HG02981 (cell line): ENCODE results near the gene PXK.
A peak's percentile ranks its signal among the peaks of the same experiment; 100 is the strongest.

Source experiments
- ATAC-seq: cut with Tn5 transposase; IDR thresholded peaks from one replicate; pipeline ENCODE4 v1.9.1; 2021; ENCODE audit warnings: mild to moderate bottlenecking, moderate library complexity; ENCODE audit not compliant: unreplicated experiment

The PXK gene

GRCh38 chr3:58346368-58346767 is 13.7 kb downstream of the PXK start:
- no peak for ATAC-seq

DNA sequence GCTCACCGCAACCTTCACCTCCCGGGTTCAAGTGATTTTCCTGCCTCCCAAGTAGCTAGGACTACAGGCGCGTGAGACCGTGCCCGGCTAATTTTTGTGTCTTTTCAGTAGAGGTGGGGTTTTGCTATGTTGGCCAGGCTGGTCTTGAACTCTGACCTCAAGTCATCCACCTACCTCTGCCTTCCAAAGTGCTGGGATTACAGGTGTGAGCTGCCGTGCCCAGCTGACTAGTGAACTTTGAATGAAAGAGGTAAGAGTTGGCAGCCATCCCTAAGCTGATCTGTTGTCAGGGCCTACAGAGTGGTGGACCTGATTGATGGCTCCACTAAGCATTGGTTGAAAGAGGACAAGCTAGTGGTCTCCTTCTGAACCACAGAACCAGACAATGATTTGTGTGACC is 15.3 kb downstream of the PXK start:
- no peak for ATAC-seq

DNA sequence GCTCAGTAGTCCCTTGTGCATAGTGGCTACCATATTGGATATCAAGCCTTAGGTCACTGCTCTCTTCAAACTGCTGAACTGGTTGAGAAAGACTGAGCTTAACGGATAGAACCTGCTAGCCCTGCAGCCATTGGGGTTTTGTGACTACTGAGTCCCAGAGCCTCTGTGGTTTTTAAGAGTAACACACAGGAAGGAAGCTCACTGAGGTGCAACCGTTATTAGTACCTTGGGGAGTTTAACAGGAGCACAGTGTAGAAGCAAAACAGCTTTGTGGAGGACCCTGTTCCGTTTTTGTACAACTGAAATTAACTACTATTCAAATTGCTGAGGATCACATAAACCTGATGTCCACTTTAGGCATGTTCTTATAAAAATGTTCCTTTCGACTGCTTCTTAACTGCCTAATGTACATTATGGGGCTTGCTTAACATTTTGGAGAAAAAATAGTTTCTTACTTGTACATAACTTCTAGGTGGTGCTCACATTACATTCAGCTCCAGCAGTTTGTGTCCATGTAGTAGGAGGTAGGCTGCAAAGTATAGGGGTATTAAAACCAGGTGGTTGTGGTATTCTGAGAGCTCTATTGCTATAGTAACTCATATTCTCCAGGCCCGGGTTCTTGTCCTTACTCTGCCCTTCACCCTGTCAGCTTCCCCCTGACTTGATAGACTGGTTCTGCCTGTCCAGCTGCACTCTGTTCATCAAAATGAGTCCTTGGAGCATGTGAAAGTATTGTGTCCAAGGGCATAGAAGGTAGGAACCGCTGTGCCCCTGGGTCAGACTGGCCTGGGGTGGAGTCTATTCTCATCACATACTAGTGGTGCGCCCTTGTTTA is 17.3 kb downstream of the PXK start:
- peak; percentile 87 for ATAC-seq

- ATAC-seq = peak; percentile 2
These were observed 17.9 kb downstream of the PXK start for GRCh38 chr3:58350627-58351013.

DNA sequence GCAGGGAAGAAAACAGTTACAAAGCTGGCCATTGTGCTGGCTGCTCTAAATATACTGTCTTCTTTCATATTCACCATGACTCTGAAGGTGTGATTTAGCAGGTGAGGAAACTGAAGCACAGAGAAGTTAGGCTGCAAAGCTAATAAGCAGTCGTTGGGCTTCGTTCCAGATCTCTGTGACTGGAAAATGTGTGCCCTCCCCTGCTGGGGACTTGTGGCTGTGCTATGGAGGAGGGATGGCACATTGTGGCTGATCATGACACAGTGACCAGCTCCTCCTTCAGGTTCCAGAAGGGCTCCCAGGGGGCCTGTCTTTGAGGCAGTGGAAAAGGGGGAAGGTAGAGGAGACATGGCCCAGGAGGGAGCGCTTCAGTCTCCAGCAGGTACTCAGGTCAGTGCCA is 19.2 kb downstream of the PXK start:
- ATAC-seq = no peak

- ATAC-seq = no peak
These were observed 19.9 kb downstream of the PXK start for GRCh38 chr3:58352626-58353025.

- ATAC-seq = no peak
These were observed 21.2 kb downstream of the PXK start for GRCh38 chr3:58353722-58354553.

GRCh38 chr3:58355179-58355578 is 22.5 kb downstream of the PXK start:
- no peak for ATAC-seq

DNA sequence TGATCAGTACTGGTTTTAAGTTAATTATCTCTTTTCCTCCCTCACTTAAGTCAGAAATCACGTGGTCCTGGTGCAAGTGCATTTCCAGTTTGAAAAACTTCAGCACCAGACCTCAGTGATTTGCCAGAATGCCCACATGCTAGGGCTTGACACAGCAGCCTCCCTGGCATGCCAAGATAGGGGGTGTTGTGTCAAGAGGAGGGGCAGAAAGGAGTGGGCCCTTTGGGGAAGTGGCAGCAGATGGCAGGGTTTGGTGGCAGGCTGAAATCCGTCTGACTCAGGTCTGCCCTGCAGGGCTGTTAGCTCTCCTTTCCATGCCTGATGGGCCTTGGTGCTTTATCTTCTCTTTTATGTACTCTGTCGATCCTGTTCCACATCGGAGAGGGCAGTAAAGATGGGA is 23.4 kb downstream of the PXK start:
- no peak for ATAC-seq

DNA sequence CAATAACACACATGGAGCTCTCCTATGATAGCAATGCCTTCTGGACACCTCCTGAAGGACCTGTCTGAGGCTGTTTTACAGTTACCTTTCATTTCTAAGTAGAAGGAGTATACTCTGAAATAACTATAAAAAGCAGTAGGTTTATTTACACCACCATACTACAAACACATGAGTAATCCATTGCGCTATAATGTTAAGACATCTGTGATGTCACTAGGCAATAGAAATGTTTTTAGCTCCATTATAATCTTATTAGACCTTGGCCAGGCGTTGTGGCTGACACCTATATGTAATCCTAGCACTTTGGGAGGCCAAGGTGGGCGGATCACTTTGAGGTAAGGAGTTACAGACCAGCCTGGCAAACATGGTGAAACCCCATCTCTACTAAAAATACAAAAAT is 24.7 kb downstream of the PXK start:
- no peak for ATAC-seq

- ATAC-seq = no peak
These were observed 25.4 kb downstream of the PXK start for GRCh38 chr3:58358092-58358491.

- no peak for ATAC-seq
These were observed 26.1 kb downstream of the PXK start for GRCh38 chr3:58358808-58359207.

- no peak for ATAC-seq
These were observed 26.9 kb downstream of the PXK start for GRCh38 chr3:58359621-58360020.

- no peak for ATAC-seq
These were observed 29.2 kb downstream of the PXK start for GRCh38 chr3:58361866-58362265.

GRCh38 chr3:58366699-58367098 is 34.0 kb downstream of the PXK start:
- no peak for ATAC-seq

DNA sequence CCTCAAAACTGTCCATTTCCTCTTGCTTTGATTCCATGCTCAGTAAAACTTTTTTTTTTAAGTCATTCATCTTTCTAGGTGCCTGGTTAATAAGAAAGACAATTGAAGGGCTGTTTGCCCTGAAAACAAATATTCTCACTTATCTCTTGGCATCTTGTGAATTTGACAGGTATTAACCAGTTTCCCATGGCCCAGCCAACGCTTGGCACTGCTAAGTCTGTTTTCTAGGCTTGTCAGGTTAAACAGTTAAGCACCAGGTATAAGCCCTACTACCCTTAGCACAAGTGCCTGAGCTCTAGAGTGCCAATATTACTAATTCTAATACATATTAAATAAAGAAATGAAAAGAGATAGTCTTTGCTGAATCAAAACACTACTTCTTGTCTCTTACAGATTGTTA is 36.3 kb downstream of the PXK start:
- no peak for ATAC-seq

DNA sequence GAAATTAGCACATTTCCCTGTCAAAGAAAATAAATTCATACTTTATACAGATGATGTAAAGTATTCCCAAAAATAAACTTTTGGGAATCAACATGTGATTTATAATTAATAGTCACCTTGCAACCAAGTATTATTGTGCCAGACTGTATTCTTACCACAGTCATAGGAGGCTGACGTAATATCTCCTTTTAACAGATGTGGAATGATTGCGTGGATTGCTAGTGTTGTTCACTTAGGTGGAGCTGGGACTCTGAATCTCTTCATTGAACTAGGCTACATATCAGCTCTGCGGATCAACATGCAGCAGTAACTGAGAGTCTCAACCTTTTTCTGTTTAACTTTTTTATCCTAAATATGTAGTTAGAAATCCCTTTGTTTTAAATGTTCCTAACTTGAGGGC is 37.2 kb downstream of the PXK start:
- no peak for ATAC-seq

DNA sequence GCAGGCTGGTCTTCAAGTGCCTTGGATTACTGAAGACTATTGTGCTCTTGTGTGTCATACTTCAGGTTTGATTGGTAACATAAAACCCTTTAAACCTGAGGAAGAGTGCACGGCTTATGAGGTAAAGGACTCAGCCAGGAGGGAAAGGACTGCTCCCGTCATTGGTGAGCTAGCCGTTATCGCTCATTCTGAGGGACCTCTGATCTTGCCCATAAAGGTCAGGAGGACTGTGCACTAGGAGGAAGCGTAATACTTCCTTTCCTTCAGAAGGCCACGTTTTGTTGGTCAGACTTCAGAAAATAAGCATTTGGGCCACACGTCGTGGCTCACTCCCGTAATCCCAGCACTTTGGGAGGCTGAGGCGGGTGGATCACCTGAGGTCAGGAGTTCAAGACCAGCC is 37.7 kb downstream of the PXK start:
- ATAC-seq = no peak

DNA sequence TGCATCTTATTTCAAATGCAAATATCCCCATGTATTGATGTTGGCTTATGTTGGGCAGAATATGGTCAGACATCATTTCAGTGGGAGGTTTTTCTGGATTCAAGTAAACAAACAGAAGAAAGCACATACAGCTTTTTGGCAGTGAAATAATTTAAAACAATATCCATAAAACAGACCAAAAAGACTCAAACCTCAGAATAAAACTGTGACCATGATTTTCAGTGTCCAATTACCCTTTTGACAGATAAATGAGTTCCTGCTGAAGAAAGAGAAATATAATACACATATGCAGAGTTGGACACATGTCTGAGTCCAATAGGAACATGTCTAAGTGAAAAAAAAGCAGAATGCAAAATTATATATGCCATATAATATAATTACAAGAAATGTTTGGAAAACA is 39.1 kb downstream of the PXK start:
- ATAC-seq = no peak

DNA sequence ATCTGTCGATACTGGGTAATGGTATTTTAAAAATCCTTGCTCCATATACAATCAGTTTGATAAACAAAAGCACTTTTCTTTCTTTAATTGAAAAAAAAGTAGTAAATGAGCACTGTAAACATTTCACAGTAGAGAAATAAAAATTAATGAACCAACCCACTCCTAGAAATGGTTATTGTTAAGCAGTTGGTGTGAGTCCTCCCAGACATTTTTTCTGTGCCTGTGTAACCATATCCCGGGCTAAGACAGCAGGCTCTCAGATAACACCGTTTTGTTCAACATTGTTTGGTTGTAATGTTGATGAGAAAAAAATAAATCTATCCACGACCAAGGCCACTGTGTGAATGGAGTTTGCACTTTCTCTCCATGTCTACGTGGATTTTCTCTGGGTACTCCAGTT is 42.6 kb downstream of the PXK start:
- ATAC-seq = no peak

DNA sequence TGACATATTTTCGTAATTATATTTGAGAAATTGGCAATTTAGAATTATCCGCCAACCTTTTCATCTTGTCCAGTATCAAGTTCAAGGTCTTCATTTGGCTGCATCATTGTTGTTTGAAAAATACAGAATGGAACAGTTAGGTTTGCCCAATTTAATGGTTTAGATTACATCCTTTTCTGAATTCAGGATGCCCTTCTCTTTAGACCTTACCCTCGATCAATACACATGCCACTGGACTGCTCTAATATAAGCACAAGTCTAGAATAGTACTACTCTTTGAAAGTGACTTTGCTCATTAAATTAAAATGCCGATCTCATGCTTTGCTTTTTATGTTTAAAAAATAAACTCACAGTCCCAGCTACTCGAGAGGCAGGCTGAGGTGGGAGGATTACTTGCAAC is 44.5 kb downstream of the PXK start:
- no peak for ATAC-seq

DNA sequence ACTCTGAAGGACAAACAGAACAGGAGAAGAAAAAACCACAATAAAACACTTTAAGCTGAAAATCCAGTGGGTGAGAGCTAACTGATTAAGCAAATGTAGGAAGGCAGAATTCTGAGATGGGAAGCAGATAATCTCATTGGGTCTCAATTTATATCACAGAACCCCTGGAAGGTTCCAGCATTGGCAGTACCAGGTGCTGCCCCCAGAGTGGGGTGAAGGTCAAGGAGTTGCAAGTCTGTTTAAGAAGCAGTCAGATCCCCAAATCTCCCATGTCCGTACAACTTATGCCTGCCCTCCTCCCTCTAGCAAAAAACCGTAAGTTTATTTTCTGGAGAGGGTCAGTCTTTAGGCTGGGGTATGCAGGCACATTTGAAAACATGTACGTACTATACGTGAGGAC is 45.1 kb downstream of the PXK start:
- ATAC-seq = no peak
